IMR-90 (cell line): ENCODE data around the gene ZNF57. TPM values are rescaled to one million over a fixed set of nuclear protein-coding genes. Genes with fewer than 3 reads are reported as not detected.

ENCODE experiments used
- ATAC-seq: fragments of 200-7000 bp; cut with Tn5 transposase; 2 replicates; pipeline ENCODE4 v1.9.1; 2020; ENCODE audit warnings: low read depth, mild to moderate bottlenecking, moderate library complexity
- BruUV-seq: library from RNA; stranded (reverse); fragments of 400-500 nt; replicated peaks from 2 replicates; lab custom pipeline; 2021; lab: Mats Ljungman, UMichigan
- CTCF ChIA-PET: fragments of 300-600 bp; formaldehyde crosslinking; extraction: SDS; loops from one replicate; lab custom pipeline; 2021; ENCODE audit warnings: antibody characterized with exemption; lab: Yijun Ruan, JAX
- POLR2A ChIA-PET: fragments of 300-600 bp; sonication (Branson Sonifier 250); formaldehyde crosslinking; loops from one replicate; lab custom pipeline; 2022; ENCODE audit warnings: antibody characterized with exemption; ENCODE audit not compliant: unreplicated experiment; lab: Charles Lee
- DNase-seq: peaks from one replicate; pipeline ENCODE4 v3.0.0; 2013
- H2AFZ ChIP-seq: replicated peaks from 2 replicates; pipeline ENCODE3; 2013; ENCODE audit warnings: low read length, mild to moderate bottlenecking; ENCODE audit not compliant: poor library complexity
- H2AK5ac ChIP-seq: 2 replicates; pipeline ENCODE4 v1.6.1; 2013; ENCODE audit warnings: low read depth, low read length, inconsistent platforms
- H2AK9ac ChIP-seq: replicated peaks from 2 replicates; pipeline ENCODE3; 2013; ENCODE audit warnings: mild to moderate bottlenecking, low read depth, low read length, moderate library complexity; ENCODE audit not compliant: poor library complexity
- H2BK120ac ChIP-seq: 2 replicates; pipeline ENCODE4 v1.6.1; 2013; ENCODE audit warnings: low read depth, low read length, inconsistent platforms
- H2BK15ac ChIP-seq: 3 replicates; pipeline ENCODE4 v1.6.1; 2013; ENCODE audit warnings: low read depth, low read length, inconsistent platforms
- H2BK20ac ChIP-seq: 2 replicates; pipeline ENCODE4 v1.6.1; 2013; ENCODE audit warnings: low read depth, mild to moderate bottlenecking, inconsistent platforms, low read length, moderate library complexity
- H2BK5ac ChIP-seq: 2 replicates; pipeline ENCODE4 v1.6.1; 2013; ENCODE audit warnings: mild to moderate bottlenecking, low read depth, low read length, inconsistent platforms; ENCODE audit not compliant: poor library complexity, severe bottlenecking
- H3K14ac ChIP-seq: replicated peaks from 2 replicates; pipeline ENCODE4 v1.6.1; 2013; ENCODE audit warnings: low read depth, low read length, inconsistent platforms
- H3K18ac ChIP-seq: 2 replicates; pipeline ENCODE4 v1.6.1; 2013; ENCODE audit warnings: low read depth, low read length, control low read depth
- H3K23ac ChIP-seq: 2 replicates; pipeline ENCODE4 v1.6.1; 2013; ENCODE audit warnings: low read depth, low read length, inconsistent platforms
- H3K27ac ChIP-seq: 2 replicates; pipeline ENCODE4 v1.5.1; 2013; ENCODE audit warnings: mild to moderate bottlenecking, control low read depth, low read length; ENCODE audit not compliant: insufficient read depth
- H3K27me3 ChIP-seq: 2 replicates; pipeline ENCODE4 v1.6.1; 2013; ENCODE audit warnings: low read length; ENCODE audit not compliant: control insufficient read depth, insufficient read depth
- H3K36me3 ChIP-seq: 2 replicates; pipeline ENCODE4 v1.6.1; 2013; ENCODE audit warnings: low read length, mixed read lengths; ENCODE audit not compliant: control insufficient read depth, insufficient read depth
- H3K4ac ChIP-seq: 2 replicates; pipeline ENCODE4 v1.6.1; 2013; ENCODE audit warnings: low read depth, low read length, inconsistent platforms
- H3K4me1 ChIP-seq: 2 replicates; pipeline ENCODE4 v1.6.1; 2013; ENCODE audit warnings: low read length, mixed read lengths; ENCODE audit not compliant: control insufficient read depth, insufficient read depth
- H3K4me2 ChIP-seq: 2 replicates; pipeline ENCODE4 v1.6.1; 2013; ENCODE audit warnings: low read depth, mild to moderate bottlenecking, control low read depth, low read length, moderate library complexity
- H3K4me3 ChIP-seq: 2 replicates; pipeline ENCODE4 v1.5.1; 2013; ENCODE audit warnings: low read depth, mild to moderate bottlenecking, control low read depth, low read length, moderate library complexity; ENCODE audit not compliant: insufficient read depth
- H3K56ac ChIP-seq: 2 replicates; pipeline ENCODE4 v1.6.1; 2013; ENCODE audit warnings: low read length, inconsistent platforms; ENCODE audit not compliant: insufficient read depth; ENCODE audit errors: extremely low read depth
- H3K79me1 ChIP-seq, 2 experiments: 2 replicates each; pipeline ENCODE4 v1.6.1; 2013; ENCODE audit warnings: low read length in 2 of 2, inconsistent platforms in 1 of 2, low read depth in 1 of 2
- H3K9ac ChIP-seq: 2 replicates; pipeline ENCODE4 v1.6.1; 2013; ENCODE audit warnings: low read depth, low read length, control low read depth
- H3K9me1 ChIP-seq: 2 replicates; pipeline ENCODE4 v1.6.1; 2013; ENCODE audit warnings: low read length, inconsistent platforms; ENCODE audit not compliant: insufficient read depth
- H3K9me3 ChIP-seq: 2 replicates; pipeline ENCODE4 v1.6.1; 2013; ENCODE audit warnings: low read length; ENCODE audit not compliant: control insufficient read depth, insufficient read depth
- H4K20me1 ChIP-seq: 2 replicates; pipeline ENCODE4 v1.6.1; 2013; ENCODE audit warnings: low read length, inconsistent platforms; ENCODE audit not compliant: insufficient read depth
- H4K5ac ChIP-seq: 2 replicates; pipeline ENCODE4 v1.6.1; 2013; ENCODE audit warnings: mild to moderate bottlenecking, low read depth, low read length, control low read depth
- H4K8ac ChIP-seq, 2 experiments: 2 replicates each; pipeline ENCODE4 v1.6.1; 2013; ENCODE audit warnings: low read depth in 2 of 2, low read length in 2 of 2, control low read depth in 1 of 2, inconsistent platforms in 1 of 2
- H4K91ac ChIP-seq: 2 replicates; pipeline ENCODE4 v1.6.1; 2013; ENCODE audit warnings: low read depth, low read length, inconsistent platforms; ENCODE audit not compliant: insufficient read depth
- BHLHE40 ChIP-seq: fragments of 150-350 bp; IDR thresholded peaks from 2 replicates; pipeline ENCODE4 v1.6.1; 2016; ENCODE audit warnings: mild to moderate bottlenecking, low read depth, low read length
- CEBPB ChIP-seq: IDR thresholded peaks from 2 replicates; pipeline ENCODE4 v1.6.1; 2012; ENCODE audit warnings: low read depth, low read length, improper control_type of control experiment
- FOS ChIP-seq: fragments of 150-350 bp; IDR thresholded peaks from 2 replicates; pipeline ENCODE4 v1.6.1; 2016; ENCODE audit warnings: low read depth, low read length
- MAFK ChIP-seq: IDR thresholded peaks from 2 replicates; pipeline ENCODE4 v1.6.1; 2012; ENCODE audit warnings: low read depth, low read length, improper control_type of control experiment
- MAZ ChIP-seq: IDR thresholded peaks from 2 replicates; pipeline ENCODE4 v1.6.1; 2012; ENCODE audit warnings: low read depth, mild to moderate bottlenecking, low read length, improper control_type of control experiment, moderate library complexity, borderline replicate concordance
- MXI1 ChIP-seq: IDR thresholded peaks from 2 replicates; pipeline ENCODE4 v1.6.1; 2012; ENCODE audit warnings: low read depth, mild to moderate bottlenecking, low read length, moderate library complexity, borderline replicate concordance
- NFE2L2 ChIP-seq: fragments of 150-350 bp; IDR thresholded peaks from 2 replicates; pipeline ENCODE4 v1.6.1; 2016; ENCODE audit warnings: low read depth, mild to moderate bottlenecking, low read length
- POLR2A ChIP-seq: IDR thresholded peaks from 2 replicates; pipeline ENCODE4 v1.6.1; 2012; ENCODE audit warnings: mild to moderate bottlenecking, low read depth, low read length
- RAD21 ChIP-seq: IDR thresholded peaks from 2 replicates; pipeline ENCODE4 v1.6.1; 2012; ENCODE audit warnings: low read length, improper control_type of control experiment
- RCOR1 ChIP-seq: IDR thresholded peaks from 2 replicates; pipeline ENCODE4 v1.6.1; 2012; ENCODE audit warnings: mild to moderate bottlenecking, low read length, improper control_type of control experiment; ENCODE audit not compliant: insufficient replicate concordance
- RFX5 ChIP-seq: IDR thresholded peaks from 2 replicates; pipeline ENCODE4 v1.8.0; 2012; ENCODE audit warnings: low read depth, mild to moderate bottlenecking, low read length, moderate library complexity
- WGBS, 2 experiments: methylation state at CpG; one replicate each; pipeline versions ENCODE4 v1.1.5 to v1.1.7; 2013; ENCODE audit warnings: missing lambda C conversion rate in 2 of 2; ENCODE audit not compliant: insufficient read length in 1 of 2; ENCODE audit errors: extremely low coverage in 2 of 2; 5-methylcytosine and 5-hydroxymethylcytosine counted together
- dilution Hi-C: fragments of 300-500 bp; cut with HindIII; formaldehyde crosslinking; loops from one replicate; pipeline ENCODE4 v1.14.3; 2018; ENCODE audit warnings: low sequenced_read_pairs; ENCODE audit not compliant: unreplicated experiment
- in situ Hi-C: fragments of 300-500 bp; cut with MboI; formaldehyde crosslinking; loops from 3 replicates; pipeline ENCODE4 v1.14.3; 2019; ENCODE audit warnings: low sequenced_read_pairs, inconsistent platforms, mixed read lengths
- intact Hi-C: fragments of 100-400 bp; cut with micrococcal nuclease; formaldehyde crosslinking; loops from 2 replicates; pipeline ENCODE4 v1.10.0; 2022
- polyA plus RNA-seq, 3 experiments: library from polyadenylated mRNA; depleted of rRNA; stranded (reverse); fragments of >200 nt; gene quantifications; 2 replicates each; pipeline ENCODE4 v1.2.3, GENCODE V29; 2012; ENCODE audit warnings: low replicate concordance in 1 of 3
- total RNA-seq: library from RNA; depleted of rRNA; stranded (reverse); fragments of >200 nt; gene quantifications from 2 replicates; pipeline ENCODE4 v1.2.3, GENCODE V29; 2012
- TF ChIP-seq, protein P1 (sequence below): fragments of 150-350 bp; IDR thresholded peaks from 2 replicates; pipeline ENCODE4 v1.6.1; 2017; ENCODE audit warnings: mild to moderate bottlenecking, antibody characterized with exemption, low read length, low read depth

Gene ZNF57
- total and polyA plus RNA-seq, 2 of the 4 experiments (the other 2 are of a cell fraction) = 2.2 to 8.6 TPM

DNA sequence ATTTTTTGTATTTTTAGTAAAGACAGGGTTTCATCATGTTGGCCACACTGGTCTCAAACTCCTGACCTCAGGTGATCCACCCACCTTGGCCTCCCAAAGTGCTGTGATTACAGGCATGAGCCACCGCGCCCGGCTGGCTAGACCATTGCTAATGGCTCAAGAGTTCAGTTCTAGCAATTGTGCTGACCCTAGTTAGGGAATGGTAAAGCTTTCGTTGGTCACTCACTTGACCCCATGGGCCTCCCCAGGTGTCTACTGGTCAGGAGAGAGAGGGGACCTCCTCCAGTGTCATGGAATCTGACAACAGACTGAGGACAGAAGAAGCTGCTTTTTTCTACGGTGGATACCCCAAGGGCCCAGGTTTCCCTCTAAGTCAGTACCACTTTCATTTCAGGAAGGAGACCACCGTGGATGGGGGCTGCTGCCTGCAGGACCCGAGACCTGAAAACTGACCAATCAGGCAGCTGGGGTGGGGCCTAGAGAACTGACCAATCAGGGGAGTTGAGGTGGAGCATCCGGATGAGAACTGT is 34.2 kb upstream of the ZNF57 start:
- Histone ChIP-seq H2AFZ (no peak overlapping the region), H3K79me1 (no peaks in the 10 kb centered on the region), H3K27me3 (no peaks in the 10 kb centered on the region), H2BK15ac (no peak overlapping the region), H2AK5ac (no peak overlapping the region), H3K9me3 (peaks cover 8% of the 10 kb centered on the region; the same call in 1 of the 2 replicates), H3K9me1 (no peaks in the 10 kb centered on the region), H3K27ac (no peak overlapping the region), H4K91ac (no peak overlapping the region), H2BK120ac (no peak overlapping the region), H3K14ac (no peak overlapping the region), H3K4ac (no peak overlapping the region), H2AK9ac (no peak overlapping the region), H4K20me1 (no peaks in the 10 kb centered on the region), H4K8ac (no peak overlapping the region), H2BK20ac (no peak overlapping the region), H3K4me1 (no peaks in the 10 kb centered on the region), H3K56ac (no peak overlapping the region), H4K5ac (no peak overlapping the region), H3K9ac (no peak overlapping the region), H3K23ac (no peak overlapping the region), H3K4me3 (no peak overlapping the region), H3K4me2 (no peak overlapping the region), H3K36me3 (no peaks in the 10 kb centered on the region), H2BK5ac (no peak overlapping the region), H3K18ac (no peak overlapping the region)
- CTCF ChIA-PET = no interaction called here
- DNase-seq (no peak), ATAC-seq (no peak)
- dilution Hi-C loops (no loop called here), in situ Hi-C loops (loop anchor here (10.0 kb wide), 1 partner anchor 202 kb away; no protein-coding TSS in a partner anchor), intact Hi-C loops (no loop called here)
- WGBS, 2 experiments = 75% methylated on average over 7 of the region's 8 CpGs; no CpG with 5 or more reads in 1 of the 2 experiments
- no TSS peak for BruUV-seq
- TF ChIP-seq MXI1 = no peak
- no peak for TF ChIP-seq MAZ
- no peak for TF ChIP-seq RCOR1
- TF ChIP-seq MAFK = no peak
- no peak for TF ChIP-seq RAD21
- TF ChIP-seq RFX5 = no peak
- no peak for TF ChIP-seq BHLHE40
- no peak for TF ChIP-seq NFE2L2
- TF ChIP-seq CEBPB = no peak
- no peak for TF ChIP-seq POLR2A
- TF ChIP-seq, protein P1, sequence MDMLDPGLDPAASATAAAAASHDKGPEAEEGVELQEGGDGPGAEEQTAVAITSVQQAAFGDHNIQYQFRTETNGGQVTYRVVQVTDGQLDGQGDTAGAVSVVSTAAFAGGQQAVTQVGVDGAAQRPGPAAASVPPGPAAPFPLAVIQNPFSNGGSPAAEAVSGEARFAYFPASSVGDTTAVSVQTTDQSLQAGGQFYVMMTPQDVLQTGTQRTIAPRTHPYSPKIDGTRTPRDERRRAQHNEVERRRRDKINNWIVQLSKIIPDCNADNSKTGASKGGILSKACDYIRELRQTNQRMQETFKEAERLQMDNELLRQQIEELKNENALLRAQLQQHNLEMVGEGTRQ = no peak
- no peak for TF ChIP-seq FOS
- POLR2A ChIA-PET = no interaction called here
